Measurements from ENCODE around the gene TACO1. TPM values are rescaled to one million over a fixed set of nuclear protein-coding genes. Genes with fewer than 3 reads are reported as not detected.

Gene TACO1
- total RNA-seq, 1 experiment from 2014 or later, result 39.0 TPM

DNA sequence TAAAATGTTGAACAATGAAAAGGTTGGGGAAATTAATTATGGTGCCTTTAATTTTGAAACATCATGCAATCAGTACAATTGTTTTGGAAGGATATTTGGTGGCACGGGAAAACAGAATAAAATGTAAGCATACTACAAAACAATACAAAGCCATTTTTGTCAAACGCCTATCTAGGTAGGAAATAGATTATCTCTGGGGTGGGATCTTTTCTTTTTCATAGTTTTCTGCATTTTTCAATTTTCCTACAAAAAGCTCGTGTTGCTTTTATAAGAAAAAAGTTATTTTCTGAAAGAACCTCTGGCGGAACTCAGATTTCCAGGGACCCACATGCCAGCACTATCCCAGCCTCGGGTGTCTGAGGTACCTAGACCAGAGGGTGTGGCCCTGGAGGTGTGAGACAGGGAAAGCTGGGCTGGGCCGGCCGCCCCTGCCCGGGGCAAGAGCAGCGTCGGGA, 20.6 kb downstream of the TACO1 start:
- BruUV-seq (replicated peaks), result TSS peak; percentile 96

GRCh38 chr17:63621684-63622573, 21.2 kb downstream of the TACO1 start, which contains the start of gene MAP3K3:
Gene MAP3K3, plus strand, starts transcription at chr17:63622417. Its CDS starts 343 bp downstream, at chr17:63622760.
- H3K27ac ChIP-seq (ENCODE audit: low read depth, low read length, poor library complexity, severe bottlenecking), result peak within 1 kb of the TSS; percentile 80
- peak; percentile 100 for DNase-seq (ENCODE audit: low spot score)
- ChIA-PET CTCF (interaction anchor here (1.0 to 1.4 kb wide), 4 partner anchors 10 to 212 kb away, joined by 3 to 18 read pairs (median 4); no protein-coding TSS in a partner anchor), POLR2A (ENCODE audit: low non-redundant PET) (interaction anchor here (0.6 to 0.7 kb wide), 2 partner anchors 192 to 877 kb away, joined by 5 to 15 read pairs; no protein-coding TSS in a partner anchor)
- no peaks in the 10 kb centered on the region for H3K9me3 ChIP-seq (ENCODE audit: low read depth, low read length, poor library complexity, severe bottlenecking)
- H3K4me3 ChIP-seq (ENCODE audit: low read depth, low read length, poor library complexity, severe bottlenecking), result peak within 1 kb of the TSS; percentile 75
- no peaks in the 10 kb centered on the region for H3K36me3 ChIP-seq (ENCODE audit: insufficient read depth, low read length, poor library complexity, severe bottlenecking)
- intact Hi-C loops (cut with micrococcal nuclease; ENCODE audit: unreplicated experiment), result loop anchor here (5.0 kb wide), 2 partner anchors 55 to 75 kb away; no protein-coding TSS in a partner anchor
- no TSS peak for BruUV-seq (replicated peaks)
- H3K27me3 ChIP-seq (replicated peaks; ENCODE audit: insufficient read depth, low read depth, low read length, poor library complexity), result no peaks in the 10 kb centered on the region
- peaks cover 14% of the 10 kb centered on the region for H3K4me1 ChIP-seq (ENCODE audit: insufficient read depth, low read length, poor library complexity, severe bottlenecking)
- TF ChIP-seq EZH2 (IDR thresholded peaks at IDR 0.05; ENCODE audit: borderline replicate concordance, low read depth, low read length, poor library complexity, severe bottlenecking), result no peak
- TF ChIP-seq, protein P1, sequence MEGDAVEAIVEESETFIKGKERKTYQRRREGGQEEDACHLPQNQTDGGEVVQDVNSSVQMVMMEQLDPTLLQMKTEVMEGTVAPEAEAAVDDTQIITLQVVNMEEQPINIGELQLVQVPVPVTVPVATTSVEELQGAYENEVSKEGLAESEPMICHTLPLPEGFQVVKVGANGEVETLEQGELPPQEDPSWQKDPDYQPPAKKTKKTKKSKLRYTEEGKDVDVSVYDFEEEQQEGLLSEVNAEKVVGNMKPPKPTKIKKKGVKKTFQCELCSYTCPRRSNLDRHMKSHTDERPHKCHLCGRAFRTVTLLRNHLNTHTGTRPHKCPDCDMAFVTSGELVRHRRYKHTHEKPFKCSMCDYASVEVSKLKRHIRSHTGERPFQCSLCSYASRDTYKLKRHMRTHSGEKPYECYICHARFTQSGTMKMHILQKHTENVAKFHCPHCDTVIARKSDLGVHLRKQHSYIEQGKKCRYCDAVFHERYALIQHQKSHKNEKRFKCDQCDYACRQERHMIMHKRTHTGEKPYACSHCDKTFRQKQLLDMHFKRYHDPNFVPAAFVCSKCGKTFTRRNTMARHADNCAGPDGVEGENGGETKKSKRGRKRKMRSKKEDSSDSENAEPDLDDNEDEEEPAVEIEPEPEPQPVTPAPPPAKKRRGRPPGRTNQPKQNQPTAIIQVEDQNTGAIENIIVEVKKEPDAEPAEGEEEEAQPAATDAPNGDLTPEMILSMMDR (conservative IDR thresholded peaks at IDR 0.05; ENCODE audit: low read depth, low read length), result no peak

More for the DNA sequence above, 20.6 kb downstream of the TACO1 start:
- CTCF ChIA-PET, result interaction anchor here (1.0 to 1.4 kb wide), 3 partner anchors 9 to 213 kb away, joined by 3 to 18 read pairs (median 5); no protein-coding TSS in a partner anchor
- no peak for DNase-seq (ENCODE audit: low spot score)
- TF ChIP-seq, protein P1 (conservative IDR thresholded peaks at IDR 0.05; ENCODE audit: low read depth, low read length), result no peak
- no peak for TF ChIP-seq EZH2 (IDR thresholded peaks at IDR 0.05; ENCODE audit: borderline replicate concordance, low read depth, low read length, poor library complexity, severe bottlenecking)
- intact Hi-C loops (cut with micrococcal nuclease; ENCODE audit: unreplicated experiment), result loop anchor here (5.0 kb wide), 2 partner anchors 56 to 76 kb away; no protein-coding TSS in a partner anchor
- no peaks in the 10 kb centered on the region for H3K9me3 ChIP-seq (ENCODE audit: low read depth, low read length, poor library complexity, severe bottlenecking)
- peak overlapping the region; percentile 80 for H3K27ac ChIP-seq (ENCODE audit: low read depth, low read length, poor library complexity, severe bottlenecking)
- POLR2A ChIA-PET (ENCODE audit: low non-redundant PET), result no interaction called here
- no peaks in the 10 kb centered on the region for H3K27me3 ChIP-seq (replicated peaks; ENCODE audit: insufficient read depth, low read depth, low read length, poor library complexity)
- peaks cover 7% of the 10 kb centered on the region for H3K4me1 ChIP-seq (ENCODE audit: insufficient read depth, low read length, poor library complexity, severe bottlenecking)
- H3K36me3 ChIP-seq (ENCODE audit: insufficient read depth, low read length, poor library complexity, severe bottlenecking), result no peaks in the 10 kb centered on the region
- peak overlapping the region; percentile 75 for H3K4me3 ChIP-seq (ENCODE audit: low read depth, low read length, poor library complexity, severe bottlenecking)

- Histone ChIP-seq H3K36me3 (ENCODE audit: insufficient read depth, low read length, poor library complexity, severe bottlenecking) (no peaks in the 10 kb centered on the region), H3K4me1 (ENCODE audit: insufficient read depth, low read length, poor library complexity, severe bottlenecking) (peaks cover 17% of the 10 kb centered on the region), H3K27me3 (replicated peaks; ENCODE audit: insufficient read depth, low read depth, low read length, poor library complexity) (no peaks in the 10 kb centered on the region), H3K27ac (ENCODE audit: low read depth, low read length, poor library complexity, severe bottlenecking) (peak overlapping the region; percentile 57), H3K4me3 (ENCODE audit: low read depth, low read length, poor library complexity, severe bottlenecking) (peak overlapping the region; percentile 75), H3K9me3 (ENCODE audit: low read depth, low read length, poor library complexity, severe bottlenecking) (no peaks in the 10 kb centered on the region)
- ChIA-PET CTCF (interaction anchor here (1.2 to 1.4 kb wide), 4 partner anchors 11 to 211 kb away, joined by 3 to 18 read pairs (median 3); no protein-coding TSS in a partner anchor), POLR2A (ENCODE audit: low non-redundant PET) (no interaction called here)
- TF ChIP-seq, protein P1 (conservative IDR thresholded peaks at IDR 0.05; ENCODE audit: low read depth, low read length), result no peak
- TF ChIP-seq EZH2 (IDR thresholded peaks at IDR 0.05; ENCODE audit: borderline replicate concordance, low read depth, low read length, poor library complexity, severe bottlenecking), result no peak
- no TSS peak for BruUV-seq (replicated peaks)
- intact Hi-C loops (cut with micrococcal nuclease; ENCODE audit: unreplicated experiment), result loop anchor here (5.0 kb wide), 2 partner anchors 55 to 75 kb away; no protein-coding TSS in a partner anchor
- peak; percentile 60 for DNase-seq (ENCODE audit: low spot score)
These were observed 22.1 kb downstream of the TACO1 start for GRCh38 chr17:63622574-63623390.
